Calu3 (cell line): ENCODE data around the gene OSBPL3. TPM values are rescaled to one million over a fixed set of nuclear protein-coding genes. Genes with fewer than 3 reads are reported as not detected.

Experiments used
- BruUV-seq: library from RNA; stranded (reverse); fragments of 400-500 nt; replicated peaks from 2 replicates; lab custom pipeline; 2021; lab: Mats Ljungman, UMichigan
- CTCF ChIA-PET: fragments of 300-600 bp; sonication (Branson Sonifier 250); formaldehyde crosslinking; loops from one replicate; lab custom pipeline; 2022; ENCODE audit warnings: antibody characterized with exemption; lab: Charles Lee
- DNase-seq: peaks from one replicate; pipeline ENCODE4 v3.0.0; 2022
- H3K27ac Mint-ChIP-seq: one replicate; pipeline ENCODE4 v1.8.0; 2022; ENCODE audit warnings: mixed read lengths; ENCODE audit not compliant: unreplicated experiment
- H3K27me3 Mint-ChIP-seq: one replicate; pipeline ENCODE4 v1.8.0; 2022; ENCODE audit warnings: mixed read lengths; ENCODE audit not compliant: unreplicated experiment
- H3K36me3 Mint-ChIP-seq: one replicate; pipeline ENCODE4 v1.8.0; 2022; ENCODE audit warnings: mild to moderate bottlenecking, moderate library complexity, mixed read lengths; ENCODE audit not compliant: insufficient read depth, unreplicated experiment
- H3K4me1 Mint-ChIP-seq: one replicate; pipeline ENCODE4 v1.8.0; 2022; ENCODE audit warnings: mild to moderate bottlenecking, low read depth, mixed read lengths; ENCODE audit not compliant: unreplicated experiment
- H3K4me3 Mint-ChIP-seq: one replicate; pipeline ENCODE4 v1.8.0; 2022; ENCODE audit warnings: mild to moderate bottlenecking, low read depth, moderate library complexity, mixed read lengths; ENCODE audit not compliant: unreplicated experiment
- H3K9me3 Mint-ChIP-seq: one replicate; pipeline ENCODE4 v1.8.0; 2022; ENCODE audit warnings: low read depth, mixed read lengths; ENCODE audit not compliant: unreplicated experiment
- CTCF ChIP-seq: fragments of 200-600 bp; IDR thresholded peaks from one replicate; pipeline ENCODE4 v1.8.0; 2022; ENCODE audit warnings: antibody characterized with exemption; ENCODE audit not compliant: unreplicated experiment
- intact Hi-C: fragments of 100-400 bp; cut with micrococcal nuclease; formaldehyde crosslinking; loops from one replicate; pipeline ENCODE4 v1.10.0; 2022; ENCODE audit not compliant: unreplicated experiment
- total RNA-seq: library from RNA; stranded (reverse); gene quantifications from 2 replicates; pipeline ENCODE4 v1.2.3, GENCODE V29; 2022

The OSBPL3 gene
- total RNA-seq, 1 experiment from 2014 or later: 136 TPM

GRCh38 chr7:24754906-24755506 lies 225.0 kb downstream of the OSBPL3 start:
- DNase-seq: no peak
- Mint-ChIP-seq H3K4me1 (peaks cover 22% of the 10 kb centered on the region), H3K4me3 (no peak overlapping the region), H3K9me3 (no peaks in the 10 kb centered on the region), H3K27ac (no peak overlapping the region), H3K27me3 (no peaks in the 10 kb centered on the region), H3K36me3 (peaks cover 23% of the 10 kb centered on the region)
- CTCF ChIA-PET: interaction anchor here (0.8 to 1.0 kb wide), 2 partner anchors 57 to 339 kb away, joined by 3 read pairs; no protein-coding TSS in a partner anchor
- TF ChIP-seq CTCF: no peak
- no TSS peak for BruUV-seq
- intact Hi-C loops: no loop called here

GRCh38 chr7:24752073-24752800 lies 227.7 kb downstream of the OSBPL3 start:
- no peak for TF ChIP-seq CTCF
- DNase-seq: no peak
- no peak overlapping the region for H3K27ac Mint-ChIP-seq
- no TSS peak for BruUV-seq
- H3K4me1 Mint-ChIP-seq: peaks cover 22% of the 10 kb centered on the region
- no peaks in the 10 kb centered on the region for H3K9me3 Mint-ChIP-seq
- CTCF ChIA-PET: interaction anchor here (1.0 kb wide), 1 partner anchor 34 kb away, joined by 3 read pairs; no protein-coding TSS in a partner anchor
- peaks cover 14% of the 10 kb centered on the region for H3K36me3 Mint-ChIP-seq
- H3K27me3 Mint-ChIP-seq: no peaks in the 10 kb centered on the region
- intact Hi-C loops: no loop called here
- H3K4me3 Mint-ChIP-seq: no peak overlapping the region

- Mint-ChIP-seq H3K27ac (no peak overlapping the region), H3K4me1 (peaks cover 22% of the 10 kb centered on the region), H3K36me3 (peaks cover 7% of the 10 kb centered on the region), H3K27me3 (no peaks in the 10 kb centered on the region), H3K9me3 (no peaks in the 10 kb centered on the region), H3K4me3 (no peak overlapping the region)
- CTCF ChIA-PET: interaction anchor here (0.5 to 1.0 kb wide), 2 partner anchors 34 to 942 kb away, joined by 3 read pairs; no protein-coding TSS in a partner anchor
- no peak for TF ChIP-seq CTCF
- no peak for DNase-seq
- BruUV-seq: no TSS peak
- intact Hi-C loops: no loop called here
These were observed 228.5 kb downstream of the OSBPL3 start for GRCh38 chr7:24751484-24751883.

GRCh38 chr7:24750441-24751055 lies 229.4 kb downstream of the OSBPL3 start:
- no peak for DNase-seq
- TF ChIP-seq CTCF: no peak
- Mint-ChIP-seq H3K27ac (no peak overlapping the region), H3K36me3 (no peaks in the 10 kb centered on the region), H3K9me3 (no peaks in the 10 kb centered on the region), H3K27me3 (no peaks in the 10 kb centered on the region), H3K4me3 (no peak overlapping the region), H3K4me1 (peaks cover 12% of the 10 kb centered on the region)
- BruUV-seq: no TSS peak
- CTCF ChIA-PET: interaction anchor here (0.6 kb wide), 1 partner anchor 70 kb away, joined by 3 read pairs; no protein-coding TSS in a partner anchor
- intact Hi-C loops: no loop called here
